ENCODE results near the gene BARX1.

Gene BARX1

GRCh38 chr9:93962017-93962416 lies 6.9 kb upstream of the BARX1 start:
- H3K4me3 ChIP-seq (ENCODE audit: low read depth, low read length): no peak overlapping the region
- no peak for DNase-seq (ENCODE audit: low read depth, low spot score)
- in situ Hi-C loops (cut with HindIII; ENCODE audit: low sequenced_read_pairs): no loop called here
- TF ChIP-seq CTCF (IDR thresholded peaks at IDR 0.05; ENCODE audit: low read depth, low read length): no peak

GRCh38 chr9:93960971-93961841 lies 6.1 kb upstream of the BARX1 start:
- TF ChIP-seq CTCF (IDR thresholded peaks at IDR 0.05; ENCODE audit: low read depth, low read length): no peak
- DNase-seq (ENCODE audit: low read depth, low spot score): no peak
- no peak overlapping the region for H3K4me3 ChIP-seq (ENCODE audit: low read depth, low read length)
- in situ Hi-C loops (cut with HindIII; ENCODE audit: low sequenced_read_pairs): no loop called here

GRCh38 chr9:93960221-93960970 lies 5.2 kb upstream of the BARX1 start:
- TF ChIP-seq CTCF (IDR thresholded peaks at IDR 0.05; ENCODE audit: low read depth, low read length): no peak
- DNase-seq (ENCODE audit: low read depth, low spot score): no peak
- no peak overlapping the region for H3K4me3 ChIP-seq (ENCODE audit: low read depth, low read length)
- in situ Hi-C loops (cut with HindIII; ENCODE audit: low sequenced_read_pairs): no loop called here

GRCh38 chr9:93959739-93960154 lies 4.6 kb upstream of the BARX1 start:
- no peak for TF ChIP-seq CTCF (IDR thresholded peaks at IDR 0.05; ENCODE audit: low read depth, low read length)
- no peak overlapping the region for H3K4me3 ChIP-seq (ENCODE audit: low read depth, low read length)
- in situ Hi-C loops (cut with HindIII; ENCODE audit: low sequenced_read_pairs): no loop called here
- peak; percentile 27 for DNase-seq (ENCODE audit: low read depth, low spot score)

GRCh38 chr9:93958819-93959682 lies 3.9 kb upstream of the BARX1 start:
- DNase-seq (ENCODE audit: low read depth, low spot score): peak; percentile 18
- TF ChIP-seq CTCF (IDR thresholded peaks at IDR 0.05; ENCODE audit: low read depth, low read length): no peak
- in situ Hi-C loops (cut with HindIII; ENCODE audit: low sequenced_read_pairs): no loop called here
- H3K4me3 ChIP-seq (ENCODE audit: low read depth, low read length): no peak overlapping the region
